ENCODE measurements around the gene VAV3. TPM values are rescaled to one million over a fixed set of nuclear protein-coding genes. Genes with fewer than 3 reads are reported as not detected.

Gene VAV3
- total RNA-seq, 1 donor from 2014 or later, result 2.5 TPM

DNA sequence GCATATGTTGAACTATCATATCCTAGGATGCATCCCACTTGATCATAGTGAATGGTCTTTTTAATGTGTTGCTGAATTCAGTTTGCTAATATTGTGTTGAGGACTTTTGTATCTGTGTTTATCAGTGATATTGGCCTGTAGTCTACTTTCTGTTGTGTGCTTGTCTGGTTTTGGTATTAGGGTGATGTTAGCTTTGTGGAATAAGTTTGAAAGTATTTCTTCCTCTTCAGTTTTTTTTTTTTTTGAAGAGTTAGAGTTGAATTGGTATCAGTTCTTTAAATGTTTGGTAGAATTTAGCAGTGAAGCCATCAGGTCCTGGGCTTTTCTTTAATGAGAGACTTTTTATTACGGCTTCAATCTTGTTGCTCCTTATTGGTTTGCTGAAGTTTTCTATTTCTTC lies 162.3 kb downstream of the VAV3 start:
- intact Hi-C loops (cut with micrococcal nuclease), result no loop called here

DNA sequence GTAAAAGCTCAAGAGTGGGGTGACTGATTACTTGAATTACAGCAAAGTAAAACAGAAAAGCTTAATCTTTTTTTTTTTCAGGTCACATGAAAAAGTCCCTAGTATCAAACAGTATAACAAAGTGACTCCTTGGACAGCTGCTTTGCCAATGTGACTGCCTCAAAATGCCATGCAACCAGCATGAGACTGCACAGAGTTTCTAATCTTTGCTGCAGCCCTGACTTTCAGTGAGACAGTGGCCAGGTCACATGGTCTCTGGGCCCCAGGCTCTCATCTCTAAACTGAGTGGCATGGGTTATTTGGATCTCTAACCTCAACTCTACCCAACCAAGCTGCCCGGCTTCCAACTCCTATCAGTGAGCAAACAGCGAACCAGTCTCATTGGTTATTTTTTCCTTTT lies 169.0 kb downstream of the VAV3 start:
- intact Hi-C loops (cut with micrococcal nuclease), result no loop called here

DNA sequence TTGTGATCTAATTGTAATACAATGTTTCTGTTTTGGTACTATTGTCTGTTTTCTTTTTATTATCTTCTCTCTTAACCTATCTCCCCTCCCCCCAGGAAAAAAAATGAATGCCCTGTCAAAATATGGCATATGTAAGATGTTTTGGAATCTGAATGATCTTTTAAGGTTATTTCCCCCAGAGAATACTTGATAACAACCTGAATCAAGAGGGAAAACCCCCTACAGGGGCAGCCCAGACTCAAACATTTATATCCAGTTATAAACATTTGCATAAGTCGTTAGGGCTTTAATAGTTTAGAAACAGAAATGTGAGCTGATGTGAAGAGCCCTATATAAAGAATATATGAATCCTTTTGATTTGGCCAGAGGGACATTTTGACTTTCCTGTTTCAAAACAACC lies 169.5 kb downstream of the VAV3 start:
- intact Hi-C loops (cut with micrococcal nuclease), result no loop called here

DNA sequence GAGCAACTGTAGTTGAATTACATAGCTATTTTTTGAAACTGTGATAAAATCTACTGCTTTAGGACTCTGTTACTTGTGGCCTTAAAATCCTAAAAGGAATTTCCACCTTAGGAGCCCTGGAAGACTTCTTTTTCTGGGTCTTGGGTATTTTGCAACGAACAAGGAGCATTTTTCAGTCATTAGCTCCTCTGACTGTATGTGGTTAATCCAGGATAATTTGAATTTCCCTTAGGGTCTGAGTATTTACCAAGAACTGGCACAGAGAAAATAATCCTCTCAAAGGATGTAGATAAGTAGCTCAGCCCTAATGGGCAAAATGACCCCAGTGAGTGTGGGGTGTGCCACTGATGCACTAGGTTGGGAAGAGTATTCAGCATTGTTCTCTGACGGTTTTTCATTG lies 170.4 kb downstream of the VAV3 start:
- intact Hi-C loops (cut with micrococcal nuclease), result no loop called here

DNA sequence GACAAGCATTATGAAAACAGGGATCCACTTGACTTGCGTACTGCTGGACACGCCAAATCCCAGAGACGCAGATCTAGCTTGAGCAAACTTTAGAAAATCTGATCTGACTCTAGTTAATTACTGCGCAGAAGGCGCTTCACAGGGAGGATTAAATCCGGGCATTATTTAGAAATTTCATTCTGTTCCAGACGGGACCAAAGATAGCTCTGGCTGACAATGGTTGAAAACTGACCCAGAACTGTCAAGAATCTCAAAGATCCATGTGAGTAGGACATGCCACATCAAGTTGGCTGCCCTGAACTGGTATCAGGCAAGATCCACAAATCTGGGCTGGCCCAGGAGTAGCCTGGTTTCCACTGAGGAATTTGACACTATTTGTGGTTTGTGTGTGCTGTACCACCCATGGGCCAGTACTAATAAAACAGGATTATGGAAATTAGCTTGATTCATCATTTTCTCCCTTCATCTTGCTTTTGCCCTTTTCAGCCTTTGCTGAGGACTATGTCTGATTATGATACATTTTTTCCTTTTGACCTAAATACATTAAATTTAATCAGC lies 171.0 kb downstream of the VAV3 start:
- intact Hi-C loops (cut with micrococcal nuclease), result no loop called here

DNA sequence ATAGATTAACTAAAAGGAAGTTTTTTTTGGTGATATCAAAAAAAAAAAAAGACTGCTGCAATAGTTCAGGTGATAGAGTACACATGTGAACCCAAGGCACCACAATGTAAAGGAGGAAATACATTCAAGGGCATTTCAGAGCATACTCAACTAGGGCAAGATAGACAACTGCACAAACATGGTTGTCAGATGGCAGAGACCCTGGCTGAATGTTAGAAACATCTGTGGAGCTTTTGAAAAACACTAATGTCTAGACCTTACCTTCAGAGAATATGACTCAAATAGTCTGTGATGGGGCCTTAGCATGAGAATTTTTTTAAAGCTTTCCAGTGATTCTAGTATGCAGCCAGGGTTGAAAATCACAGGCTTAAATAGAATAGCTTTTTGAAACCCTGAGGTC lies 173.6 kb downstream of the VAV3 start:
- intact Hi-C loops (cut with micrococcal nuclease), result no loop called here

DNA sequence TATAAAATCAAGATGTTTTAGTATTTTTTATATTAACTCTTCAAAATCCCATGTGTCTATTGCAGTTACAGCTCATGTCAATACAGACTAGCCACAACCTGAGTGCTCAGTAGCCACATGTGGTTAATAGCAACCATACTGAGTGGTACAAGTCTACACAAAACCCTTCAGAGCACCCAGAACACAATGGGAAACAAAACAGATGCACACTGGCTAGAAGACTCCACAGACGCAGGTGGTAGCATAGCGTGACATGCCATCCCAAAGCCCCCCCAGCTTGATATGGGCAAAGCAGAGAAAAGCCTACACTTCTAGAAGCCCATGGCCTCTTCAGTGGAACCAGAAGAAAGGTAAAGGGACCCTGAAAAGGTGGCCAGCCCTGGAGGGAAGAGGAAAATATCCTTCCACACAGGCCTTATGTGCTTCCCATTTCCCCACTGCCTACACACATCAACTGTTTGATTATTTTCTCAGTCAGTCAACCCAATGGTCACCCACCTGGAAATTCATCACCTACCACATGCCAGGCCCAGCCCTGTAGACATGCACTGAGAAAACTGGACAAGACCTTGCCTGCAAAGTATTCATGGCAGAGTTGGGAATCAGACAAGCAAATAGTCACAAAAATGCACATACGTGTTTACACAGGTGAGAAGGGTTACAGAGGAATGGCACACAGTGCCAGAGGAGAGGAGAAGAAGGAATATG lies 175.0 kb downstream of the VAV3 start:
- intact Hi-C loops (cut with micrococcal nuclease), result loop anchor here (5.0 kb wide), 6 partner anchors 52 to 852 kb away; no protein-coding TSS in a partner anchor

DNA sequence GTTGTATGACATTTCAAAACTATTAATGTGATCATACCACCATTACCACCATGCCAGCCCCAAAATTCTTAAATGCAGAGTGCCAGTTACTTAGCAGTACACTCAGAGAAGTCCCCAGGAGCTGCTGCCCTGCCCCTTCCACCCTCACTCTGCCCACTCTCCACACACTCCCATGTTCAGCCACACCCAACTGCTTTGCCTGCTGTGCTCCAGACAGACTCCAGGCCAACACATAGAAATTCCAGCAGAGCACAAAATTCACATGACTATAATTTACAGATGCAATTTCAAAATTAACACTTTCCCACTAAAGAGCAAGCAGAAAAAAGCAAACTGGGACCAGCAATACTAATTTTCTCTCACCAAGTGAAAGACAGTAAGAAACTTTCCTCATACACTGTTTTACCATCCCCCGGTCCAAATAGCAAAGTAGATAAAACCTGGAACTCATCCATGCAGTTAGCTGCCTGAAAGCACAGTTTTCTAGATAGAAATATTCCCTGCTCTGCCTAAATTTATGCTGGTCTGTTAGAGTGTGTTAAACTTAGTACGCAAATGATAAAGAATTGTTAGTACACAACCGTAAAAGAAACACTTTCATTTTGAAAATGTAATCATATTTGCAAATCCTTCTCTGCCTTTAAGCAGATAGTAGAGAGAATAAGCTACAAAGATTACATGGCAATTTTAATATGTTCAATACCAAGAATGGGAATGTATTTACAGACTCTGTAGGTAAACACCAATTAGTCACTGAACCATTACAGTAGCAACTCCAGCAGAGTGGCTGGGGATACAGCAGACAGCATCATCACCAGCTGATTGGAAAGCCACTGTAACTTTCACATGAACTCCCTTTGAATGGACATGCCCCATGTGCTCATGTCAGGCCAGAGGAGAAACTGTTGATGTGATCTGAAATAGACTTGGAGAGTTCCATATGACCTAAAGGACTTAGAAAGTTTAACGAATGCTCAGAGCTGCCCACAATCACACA lies 176.5 kb downstream of the VAV3 start:
- intact Hi-C loops (cut with micrococcal nuclease), result loop anchor here (5.0 kb wide), 6 partner anchors 54 to 854 kb away; no protein-coding TSS in a partner anchor

DNA sequence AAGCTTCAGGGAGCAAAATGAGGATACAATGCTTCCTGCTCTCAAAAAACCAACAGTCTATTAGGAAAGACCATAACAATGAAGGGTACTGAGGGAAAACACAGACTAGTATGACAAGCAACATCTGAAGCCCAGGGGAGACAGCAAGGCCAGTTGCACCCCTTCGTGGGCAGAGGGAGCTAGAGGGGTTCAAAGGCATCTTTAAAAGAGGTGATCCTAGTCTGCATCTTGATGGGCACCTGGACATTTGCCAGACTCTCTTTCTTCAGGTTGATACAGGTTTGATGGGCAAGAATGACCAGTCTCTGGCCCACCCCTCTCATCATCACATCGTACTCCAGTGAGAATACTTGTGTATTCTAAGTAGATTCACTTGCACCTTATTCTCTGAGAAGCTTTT lies 177.7 kb downstream of the VAV3 start:
- intact Hi-C loops (cut with micrococcal nuclease), result loop anchor here (5.0 kb wide), 6 partner anchors 55 to 855 kb away; no protein-coding TSS in a partner anchor

DNA sequence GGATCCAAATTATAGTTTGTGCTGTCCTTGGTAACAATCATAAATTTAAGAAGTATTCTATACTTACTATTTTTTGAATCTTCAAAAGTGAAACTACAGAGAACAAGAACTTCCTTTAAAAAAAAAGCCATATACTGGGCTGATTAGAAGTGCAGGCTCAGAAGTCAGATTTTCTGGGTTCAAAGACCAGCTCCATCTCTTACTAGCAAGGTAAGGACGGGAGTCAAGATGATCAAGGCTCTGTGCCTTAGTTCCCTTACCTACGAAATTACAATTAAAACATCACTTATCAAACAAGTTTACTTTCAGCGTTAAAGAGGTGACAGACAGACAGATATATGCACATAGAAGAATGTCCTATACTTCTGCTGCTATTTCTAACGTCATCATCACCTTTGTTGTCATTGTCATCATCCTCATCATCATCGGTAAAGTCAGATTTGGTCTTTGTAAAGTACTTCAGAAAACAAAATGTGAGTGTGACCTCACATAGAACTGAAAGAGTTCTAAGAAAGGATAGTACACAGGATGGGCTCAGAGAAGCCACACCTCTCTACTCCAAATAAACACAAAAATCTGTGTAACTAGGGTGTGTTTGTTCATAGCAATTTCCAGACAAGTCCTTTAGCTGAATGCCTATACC lies 178.7 kb downstream of the VAV3 start:
- intact Hi-C loops (cut with micrococcal nuclease), result loop anchor here (1.0 to 5.0 kb wide), 9 partner anchors 18 to 856 kb away; no protein-coding TSS in a partner anchor

DNA sequence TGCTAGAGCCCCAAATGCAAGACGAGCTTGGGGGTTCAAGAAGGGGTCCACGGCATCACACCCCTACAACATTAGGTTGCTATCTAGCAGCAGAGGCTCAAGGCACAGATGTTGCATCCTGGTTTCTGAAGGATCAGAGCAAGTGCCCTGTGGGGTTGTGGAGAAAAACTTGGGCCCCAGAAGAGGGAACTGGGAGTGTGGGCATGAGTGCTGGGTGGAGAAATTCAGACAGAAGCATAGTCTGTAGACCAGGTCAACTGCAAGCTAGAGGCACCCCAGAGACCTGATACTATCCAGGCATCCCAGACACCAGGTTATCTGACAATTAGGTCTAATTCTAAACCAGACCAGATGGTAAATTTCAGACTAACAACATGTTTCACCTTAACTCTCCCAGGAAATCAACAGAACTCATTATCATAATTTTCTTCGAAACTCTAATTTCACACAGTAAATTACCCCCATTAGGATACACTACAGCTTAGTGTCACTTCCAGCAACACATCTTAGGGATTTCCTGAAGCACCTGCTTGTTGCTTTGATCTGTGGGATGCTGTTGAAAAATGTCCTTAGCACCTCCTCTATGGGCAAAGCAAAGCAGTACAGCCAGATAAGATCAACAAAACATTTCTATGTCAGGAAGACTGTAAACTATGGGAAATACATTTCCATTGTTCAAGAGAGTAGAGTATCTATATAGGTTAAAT lies 179.3 kb downstream of the VAV3 start:
- intact Hi-C loops (cut with micrococcal nuclease), result loop anchor here (1.0 to 5.0 kb wide), 9 partner anchors 19 to 857 kb away; no protein-coding TSS in a partner anchor

DNA sequence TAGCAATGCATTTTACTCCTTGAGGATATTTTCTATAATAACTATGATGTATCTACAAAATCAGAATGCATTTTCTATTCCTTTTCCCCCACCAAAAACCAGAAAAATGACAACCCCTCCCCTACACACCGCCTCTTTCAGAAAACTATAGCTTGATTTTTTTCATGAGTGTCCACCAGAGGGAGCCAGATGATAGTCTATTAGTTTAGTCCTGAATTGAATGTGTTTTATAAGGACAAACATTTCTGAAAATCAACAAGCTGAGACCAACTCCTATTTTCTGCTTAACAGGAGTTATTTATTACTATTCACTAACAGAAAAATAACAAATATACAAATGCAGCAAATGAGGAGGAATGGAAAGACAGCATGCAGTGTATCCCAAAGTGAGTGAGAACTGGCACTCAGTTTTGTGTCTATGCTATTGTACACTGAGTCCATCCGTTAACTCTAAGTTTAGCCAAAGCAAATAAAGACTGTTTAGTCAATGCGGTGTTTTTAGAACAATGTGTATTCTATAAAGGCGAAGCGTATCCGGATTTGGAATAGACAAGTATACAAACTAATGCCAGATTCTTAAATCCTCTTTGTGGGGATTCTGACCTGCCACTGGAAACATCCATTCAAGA lies 182.6 kb downstream of the VAV3 start:
- intact Hi-C loops (cut with micrococcal nuclease), result loop anchor here (2.0 kb wide), 1 partner anchor 342 kb away; no protein-coding TSS in a partner anchor

DNA sequence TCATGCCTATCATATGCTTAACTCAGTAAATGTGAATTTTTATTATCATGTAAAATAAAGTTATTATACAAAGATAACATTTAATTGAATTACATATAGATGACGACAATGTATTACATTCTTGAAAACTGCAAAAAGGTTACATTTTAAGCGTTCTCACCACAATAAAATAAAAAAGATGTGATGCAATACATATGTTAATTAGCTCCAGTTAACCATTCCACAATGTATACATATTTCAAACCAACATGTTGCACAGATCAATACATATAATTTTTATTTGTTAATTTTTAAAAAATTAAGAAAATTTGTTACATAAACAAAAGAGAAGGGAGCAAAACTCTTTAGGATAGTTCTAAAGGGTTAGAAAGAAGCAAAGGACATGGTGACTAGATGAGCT lies 183.7 kb downstream of the VAV3 start:
- intact Hi-C loops (cut with micrococcal nuclease), result no loop called here

DNA sequence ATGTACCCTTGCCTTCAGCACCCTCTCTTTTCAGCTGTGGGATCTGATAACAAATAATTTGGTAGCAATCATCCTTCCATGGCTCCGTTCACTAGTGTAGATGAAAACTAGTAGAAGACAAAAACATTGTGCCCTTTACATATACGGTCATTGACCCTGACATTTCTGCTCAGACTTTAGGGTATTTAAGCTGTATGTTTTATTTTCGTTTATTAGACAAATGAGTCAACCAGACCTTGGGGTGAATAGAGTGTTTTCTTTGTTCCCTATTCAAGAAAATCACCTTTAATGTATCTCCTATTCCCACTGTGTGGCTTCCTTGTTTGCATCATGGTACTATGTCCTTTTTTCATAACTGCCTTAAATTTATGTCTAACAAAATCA lies 187.3 kb downstream of the VAV3 start:
- intact Hi-C loops (cut with micrococcal nuclease), result no loop called here

DNA sequence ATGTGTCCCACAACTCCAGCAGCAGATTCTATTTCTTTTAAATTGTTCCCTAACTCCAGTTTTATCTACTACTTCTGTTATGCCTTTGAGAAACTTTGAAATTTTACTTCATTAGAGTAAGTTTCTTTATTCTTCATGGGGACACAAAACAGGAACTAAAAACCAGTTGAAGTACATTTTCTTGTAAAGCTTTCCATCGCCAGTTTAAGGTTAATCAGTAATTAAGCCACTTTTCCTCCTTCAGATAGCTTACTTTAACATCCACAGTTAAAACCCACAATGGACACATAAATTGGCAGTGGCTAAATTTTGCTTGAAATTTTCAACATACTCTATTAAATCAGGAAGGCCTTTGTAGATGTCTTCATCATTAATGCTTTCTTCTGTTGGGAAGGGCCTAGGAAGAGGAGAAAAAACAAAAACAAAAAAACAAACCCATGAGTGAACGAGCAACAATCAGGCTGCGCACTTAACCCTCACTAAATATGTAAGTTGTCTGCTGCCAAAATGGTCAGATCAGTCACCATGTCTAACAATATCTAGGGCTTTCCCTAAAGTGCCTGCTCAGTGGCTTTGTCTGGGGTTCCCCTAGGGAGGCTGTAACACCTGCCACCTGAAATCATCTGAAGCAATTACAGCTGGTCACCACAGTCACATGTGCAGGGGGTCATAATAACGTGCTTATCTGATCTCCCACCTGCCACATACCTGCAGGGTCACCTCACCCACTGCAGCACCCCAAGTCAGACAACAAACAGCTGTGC lies 187.9 kb downstream of the VAV3 start:
- intact Hi-C loops (cut with micrococcal nuclease), result no loop called here

DNA sequence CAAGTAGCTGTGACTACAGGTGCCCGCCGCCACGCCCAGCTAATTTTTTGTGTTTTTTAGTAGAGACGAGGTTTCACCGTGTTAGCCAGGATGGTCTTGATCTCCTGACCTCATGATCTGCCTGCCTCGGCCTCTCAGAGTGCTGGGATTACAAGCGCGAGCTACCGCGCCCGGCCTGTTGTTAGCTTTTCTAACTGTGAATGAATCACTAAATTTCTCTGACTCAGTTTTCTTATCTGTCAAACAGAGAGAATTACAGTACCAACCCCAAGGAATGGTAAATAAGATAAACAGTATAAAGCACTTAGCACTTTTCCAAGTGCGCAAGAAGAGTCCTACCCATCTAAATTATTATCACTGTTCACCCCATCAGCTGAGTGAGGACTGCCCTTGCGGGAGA lies 193.6 kb downstream of the VAV3 start:
- intact Hi-C loops (cut with micrococcal nuclease), result no loop called here

DNA sequence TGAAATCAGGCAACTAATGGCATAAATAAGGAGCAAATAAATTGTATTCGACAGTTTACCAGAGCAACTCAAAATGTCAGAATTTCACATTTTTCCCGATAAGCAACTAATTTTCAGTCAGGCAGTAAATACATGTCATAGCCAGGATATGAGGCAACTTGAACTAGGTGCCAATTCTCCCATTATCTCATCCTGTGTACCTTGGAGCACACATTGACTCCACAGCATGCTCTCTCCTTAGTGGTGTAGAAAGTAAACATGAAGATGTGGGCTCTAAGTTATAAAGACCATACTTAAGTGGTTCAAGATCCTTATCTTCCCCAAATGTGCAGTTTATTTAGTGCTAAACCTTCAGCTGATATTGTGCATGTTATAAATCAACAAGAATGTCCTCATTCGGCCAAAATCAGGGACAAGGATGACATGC lies 197.8 kb downstream of the VAV3 start:
- intact Hi-C loops (cut with micrococcal nuclease), result no loop called here

DNA sequence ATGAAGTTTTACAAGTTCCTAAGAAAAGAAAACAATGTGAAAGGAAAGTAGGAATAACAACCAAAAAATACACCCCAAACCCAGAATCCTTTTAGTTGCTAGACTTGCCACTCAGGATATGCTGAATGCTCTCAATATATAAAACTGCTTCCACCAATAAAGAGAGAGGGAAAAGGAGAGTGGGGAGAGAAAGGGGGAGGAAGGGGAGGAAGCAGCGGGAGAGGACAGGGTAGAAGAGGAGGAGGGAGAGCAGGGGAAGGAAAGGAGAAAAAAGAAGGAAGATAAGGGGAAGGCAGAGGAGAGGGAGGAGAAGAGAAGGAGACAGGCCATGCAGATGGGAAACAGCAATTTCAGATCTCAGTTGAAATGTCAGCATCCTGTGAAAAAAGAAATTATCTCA lies 198.4 kb downstream of the VAV3 start:
- intact Hi-C loops (cut with micrococcal nuclease), result no loop called here

DNA sequence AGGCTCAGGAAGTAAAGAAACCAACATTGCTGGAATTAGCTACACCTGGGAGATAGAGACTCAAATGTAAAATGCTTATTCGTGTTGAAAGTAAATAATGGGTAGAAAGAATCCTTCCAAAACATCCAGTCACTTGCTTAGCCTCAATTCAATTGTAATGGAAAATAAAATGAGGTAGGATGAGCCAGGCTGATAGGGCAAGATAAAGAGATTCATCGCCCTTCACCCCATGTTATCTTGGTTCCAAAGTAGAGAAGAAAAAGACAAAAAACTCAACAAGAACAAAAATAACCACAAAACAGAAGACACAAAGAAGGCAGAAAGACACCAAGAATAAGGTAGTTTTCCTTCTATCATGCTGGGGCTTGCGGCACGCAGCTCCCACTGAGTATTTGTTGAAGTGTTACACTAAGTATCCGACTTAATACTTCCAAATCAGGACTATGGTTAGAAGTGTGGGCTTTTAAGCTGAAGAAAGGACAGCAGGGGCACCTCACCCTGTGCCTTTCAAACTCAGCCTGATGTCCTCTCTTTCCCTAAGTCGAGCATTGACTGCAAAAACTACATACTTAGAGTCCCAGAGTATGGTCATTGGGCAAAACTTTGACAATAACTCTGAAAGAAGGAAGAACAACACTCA lies 202.1 kb downstream of the VAV3 start:
- intact Hi-C loops (cut with micrococcal nuclease), result no loop called here
